ENCODE data around the gene OVOL2.

DNA sequence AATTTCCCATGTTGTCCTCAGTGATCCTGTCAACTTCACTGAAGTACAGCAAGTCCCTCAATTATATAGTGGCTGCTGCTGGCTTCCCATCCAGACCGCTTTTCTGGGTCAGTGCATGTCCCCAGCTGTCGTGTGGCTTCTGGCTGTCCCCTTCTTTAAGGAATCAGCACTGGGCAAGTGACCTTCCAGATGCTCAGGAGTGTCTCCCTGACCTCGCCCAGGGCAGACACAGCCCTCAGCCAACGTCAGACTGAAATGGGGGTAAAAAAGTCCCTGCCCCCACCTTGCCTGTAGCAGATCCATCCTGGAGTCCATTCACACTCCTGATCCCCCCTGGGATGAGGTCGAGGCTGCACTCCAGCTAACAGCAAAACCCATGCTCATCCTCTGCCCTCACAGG lies 23.7 kb downstream of the OVOL2 start:
- TF ChIP-seq, protein P1, sequence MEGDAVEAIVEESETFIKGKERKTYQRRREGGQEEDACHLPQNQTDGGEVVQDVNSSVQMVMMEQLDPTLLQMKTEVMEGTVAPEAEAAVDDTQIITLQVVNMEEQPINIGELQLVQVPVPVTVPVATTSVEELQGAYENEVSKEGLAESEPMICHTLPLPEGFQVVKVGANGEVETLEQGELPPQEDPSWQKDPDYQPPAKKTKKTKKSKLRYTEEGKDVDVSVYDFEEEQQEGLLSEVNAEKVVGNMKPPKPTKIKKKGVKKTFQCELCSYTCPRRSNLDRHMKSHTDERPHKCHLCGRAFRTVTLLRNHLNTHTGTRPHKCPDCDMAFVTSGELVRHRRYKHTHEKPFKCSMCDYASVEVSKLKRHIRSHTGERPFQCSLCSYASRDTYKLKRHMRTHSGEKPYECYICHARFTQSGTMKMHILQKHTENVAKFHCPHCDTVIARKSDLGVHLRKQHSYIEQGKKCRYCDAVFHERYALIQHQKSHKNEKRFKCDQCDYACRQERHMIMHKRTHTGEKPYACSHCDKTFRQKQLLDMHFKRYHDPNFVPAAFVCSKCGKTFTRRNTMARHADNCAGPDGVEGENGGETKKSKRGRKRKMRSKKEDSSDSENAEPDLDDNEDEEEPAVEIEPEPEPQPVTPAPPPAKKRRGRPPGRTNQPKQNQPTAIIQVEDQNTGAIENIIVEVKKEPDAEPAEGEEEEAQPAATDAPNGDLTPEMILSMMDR (IDR thresholded peaks at IDR 0.05; ENCODE audit: low read depth, low read length, poor library complexity, severe bottlenecking), result no peak
- TF ChIP-seq EZH2phosphoT487 (IDR thresholded peaks at IDR 0.05; ENCODE audit: borderline replicate concordance, low read length), result no peak

All from DOHH2 (cell line).